ENCODE measurements around the gene PARN.

GRCh38 chr16:14446796-14447195, 183.3 kb downstream of the PARN start:
- TF ChIP-seq, protein P1, sequence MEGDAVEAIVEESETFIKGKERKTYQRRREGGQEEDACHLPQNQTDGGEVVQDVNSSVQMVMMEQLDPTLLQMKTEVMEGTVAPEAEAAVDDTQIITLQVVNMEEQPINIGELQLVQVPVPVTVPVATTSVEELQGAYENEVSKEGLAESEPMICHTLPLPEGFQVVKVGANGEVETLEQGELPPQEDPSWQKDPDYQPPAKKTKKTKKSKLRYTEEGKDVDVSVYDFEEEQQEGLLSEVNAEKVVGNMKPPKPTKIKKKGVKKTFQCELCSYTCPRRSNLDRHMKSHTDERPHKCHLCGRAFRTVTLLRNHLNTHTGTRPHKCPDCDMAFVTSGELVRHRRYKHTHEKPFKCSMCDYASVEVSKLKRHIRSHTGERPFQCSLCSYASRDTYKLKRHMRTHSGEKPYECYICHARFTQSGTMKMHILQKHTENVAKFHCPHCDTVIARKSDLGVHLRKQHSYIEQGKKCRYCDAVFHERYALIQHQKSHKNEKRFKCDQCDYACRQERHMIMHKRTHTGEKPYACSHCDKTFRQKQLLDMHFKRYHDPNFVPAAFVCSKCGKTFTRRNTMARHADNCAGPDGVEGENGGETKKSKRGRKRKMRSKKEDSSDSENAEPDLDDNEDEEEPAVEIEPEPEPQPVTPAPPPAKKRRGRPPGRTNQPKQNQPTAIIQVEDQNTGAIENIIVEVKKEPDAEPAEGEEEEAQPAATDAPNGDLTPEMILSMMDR (IDR thresholded peaks at IDR 0.05) = no peak
- no peak for TF ChIP-seq POLR2A (IDR thresholded peaks at IDR 0.05)

Data from prostate gland (tissue), 2 donors.